ENCODE measurements around the gene ADRM1. TPM values are rescaled to one million over a fixed set of nuclear protein-coding genes. Genes with fewer than 3 reads are reported as not detected.

The ADRM1 gene
- total RNA-seq, 2 experiments from 2014 or later: 154 TPM

- ChIA-PET CTCF (no interaction called here), POLR2A (no interaction called here)
Observed at GRCh38 chr20:62276439-62276838, 26.4 kb upstream of the ADRM1 start.

- CTCF ChIA-PET: no interaction called here
Observed at GRCh38 chr20:62277253-62277652, 25.5 kb upstream of the ADRM1 start.

GRCh38 chr20:62280303-62280702 is 22.5 kb upstream of the ADRM1 start:
- ChIA-PET CTCF (no interaction called here), POLR2A (no interaction called here)

More at GRCh38 chr20:62277253-62277652, 25.5 kb upstream of the ADRM1 start:
- POLR2A ChIA-PET: no interaction called here

DNA sequence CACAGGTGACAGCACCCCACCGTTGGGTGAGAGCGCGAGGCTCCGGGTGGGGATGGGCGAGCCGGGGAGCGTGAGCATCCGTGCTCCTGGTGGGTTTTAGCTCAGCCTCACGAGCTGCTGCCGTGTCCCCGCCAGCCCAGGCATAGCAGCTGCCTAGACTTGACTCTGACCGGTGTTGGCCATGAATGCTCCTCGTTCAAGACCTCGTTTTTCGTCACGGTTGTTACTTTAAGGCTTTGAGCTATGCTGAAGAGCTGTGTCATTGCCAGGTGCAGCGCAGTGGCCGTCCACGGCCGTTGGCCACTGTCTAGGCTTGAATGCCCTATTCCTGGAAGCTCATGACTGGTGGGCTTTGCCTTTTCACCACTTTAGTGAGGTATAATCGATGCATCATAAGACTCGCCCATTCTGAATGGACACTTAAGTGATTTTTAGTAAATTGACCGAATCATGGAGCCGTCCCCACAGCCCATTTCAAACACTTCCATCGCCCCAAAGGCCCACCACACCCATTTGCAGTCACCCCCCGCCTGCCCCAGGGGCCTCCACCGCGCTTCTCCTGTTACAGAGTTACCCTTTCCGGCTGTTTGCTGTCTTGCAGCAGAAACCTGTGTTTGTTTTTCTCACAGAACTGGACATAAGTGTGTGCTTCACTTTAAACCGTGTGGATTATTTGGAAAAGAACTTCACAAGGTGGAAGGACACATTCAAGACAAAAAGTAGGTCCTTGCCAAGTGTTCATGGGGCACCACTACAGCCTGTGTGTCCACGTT is 21.4 kb upstream of the ADRM1 start:
- POLR2A ChIA-PET: no interaction called here
- CTCF ChIA-PET: no interaction called here

DNA sequence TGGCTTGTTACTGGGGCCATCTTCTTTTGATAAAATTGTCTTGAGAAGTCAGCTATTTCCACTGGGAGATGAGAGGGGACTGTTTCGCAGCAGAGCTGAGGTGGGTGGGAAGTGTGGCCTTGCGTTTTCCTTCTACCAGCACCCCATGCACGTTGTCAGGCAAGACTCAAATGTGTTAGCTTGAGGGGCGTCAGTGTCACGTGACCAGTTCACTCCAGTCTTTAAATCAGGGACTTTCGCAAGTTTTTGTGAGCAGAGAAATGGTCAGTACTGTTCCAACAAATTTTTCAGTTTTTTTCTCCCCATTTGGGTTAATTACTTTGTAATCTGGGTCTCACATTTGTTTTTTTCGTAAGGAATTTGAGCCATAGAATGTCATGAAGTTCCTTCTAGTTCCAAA is 20.7 kb upstream of the ADRM1 start:
- ChIA-PET CTCF (no interaction called here), POLR2A (no interaction called here)

DNA sequence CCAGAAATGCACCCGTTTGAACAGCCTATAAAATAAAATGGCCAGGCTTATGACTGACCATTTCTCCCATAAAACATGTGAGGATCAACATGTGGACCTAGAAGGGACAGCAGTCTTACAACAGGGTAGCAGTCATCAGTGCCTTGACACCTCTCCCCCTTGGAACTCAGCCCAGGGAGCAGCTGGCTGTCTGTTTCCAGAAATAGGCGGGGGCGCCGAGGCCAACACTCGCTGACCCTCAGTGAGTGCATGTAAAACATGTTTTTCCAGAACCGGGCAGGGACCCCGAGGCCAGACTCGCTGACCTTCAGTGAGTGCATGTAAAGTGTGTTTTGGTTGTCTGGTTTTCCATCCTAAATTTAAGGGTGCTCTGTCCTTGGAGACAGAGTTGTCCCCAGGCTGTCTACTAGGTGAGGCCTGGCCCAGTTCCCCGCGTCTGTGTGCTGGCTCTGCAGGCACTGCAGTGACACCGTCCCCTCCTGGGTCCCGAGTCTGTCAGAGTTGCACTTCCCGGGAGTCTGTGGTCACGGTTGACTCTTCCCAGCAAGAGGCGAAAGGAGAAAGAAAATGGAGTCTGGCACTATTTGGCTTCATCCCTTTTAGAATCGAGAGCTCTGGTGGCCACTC is 19.8 kb upstream of the ADRM1 start:
- POLR2A ChIA-PET: no interaction called here
- CTCF ChIA-PET: interaction anchor here (1.0 kb wide), 1 partner anchor 100 kb away, joined by 3 read pairs; no protein-coding TSS in a partner anchor

- ChIA-PET CTCF (no interaction called here), POLR2A (no interaction called here)
Observed at GRCh38 chr20:62284448-62284847, 18.3 kb upstream of the ADRM1 start.

DNA sequence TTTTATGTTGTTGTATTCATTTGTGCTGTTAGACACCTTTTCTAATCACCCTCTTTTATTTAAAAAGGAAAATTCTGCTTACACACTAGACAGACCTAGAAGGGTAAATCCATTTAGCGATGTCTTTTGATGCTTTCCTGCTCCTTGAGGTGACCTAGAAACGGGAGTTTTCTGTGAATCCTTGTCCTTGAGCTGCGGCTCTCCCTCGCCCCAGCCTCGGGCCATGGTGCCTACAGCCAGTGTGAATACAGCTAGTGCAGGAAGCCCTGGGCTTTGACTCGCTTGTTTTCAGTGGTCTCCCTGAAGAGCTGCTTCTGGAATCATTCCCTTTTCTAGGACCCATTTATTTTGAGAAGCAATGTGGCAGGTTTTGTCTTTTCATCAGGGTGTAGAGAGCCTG is 17.6 kb upstream of the ADRM1 start:
- POLR2A ChIA-PET: no interaction called here
- CTCF ChIA-PET: no interaction called here

- ChIA-PET CTCF (no interaction called here), POLR2A (no interaction called here)
Observed at GRCh38 chr20:62285722-62286121, 17.1 kb upstream of the ADRM1 start.

GRCh38 chr20:62286493-62287064 is 16.2 kb upstream of the ADRM1 start:
- POLR2A ChIA-PET: no interaction called here
- CTCF ChIA-PET: no interaction called here

- CTCF ChIA-PET: no interaction called here
- POLR2A ChIA-PET: no interaction called here
Observed at GRCh38 chr20:62287129-62287528, 15.7 kb upstream of the ADRM1 start.

DNA sequence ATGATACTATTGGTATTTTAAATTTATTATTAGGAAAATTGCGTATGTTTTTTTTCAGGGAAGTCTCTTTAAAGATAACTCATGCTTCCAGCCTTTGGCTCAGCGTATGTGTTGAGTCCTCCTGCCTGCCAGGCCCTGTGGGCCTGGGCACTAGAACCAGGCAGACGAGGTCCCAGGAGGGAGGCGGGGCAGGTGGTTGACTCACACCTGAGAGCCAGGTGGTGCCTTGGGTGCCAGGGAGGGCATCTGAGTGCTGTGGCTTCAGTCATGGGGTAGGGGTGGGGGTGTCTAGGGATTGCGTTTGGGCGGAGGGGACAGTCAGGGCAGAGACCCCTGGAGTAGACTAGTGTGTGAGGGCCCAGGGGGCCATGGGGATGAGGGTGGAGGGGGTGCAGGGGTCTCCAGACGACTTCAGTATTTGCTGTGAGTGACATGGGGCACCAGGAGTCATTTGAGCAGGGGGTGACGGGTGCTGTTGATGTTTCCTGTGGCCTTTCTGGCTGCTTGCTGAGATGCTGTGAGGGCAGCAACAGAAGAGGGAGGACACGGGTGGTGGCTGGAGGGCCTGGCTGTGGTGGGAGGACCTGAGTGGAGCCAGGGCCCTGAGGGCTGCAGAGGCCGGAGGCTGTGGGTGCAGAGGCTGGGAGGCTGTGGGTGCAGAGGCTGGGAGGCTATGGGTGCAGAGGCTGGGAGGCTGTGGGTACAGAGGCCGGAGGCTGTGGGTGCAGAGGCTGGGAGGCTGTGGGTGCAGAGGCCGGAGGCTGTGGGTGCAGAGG is 14.8 kb upstream of the ADRM1 start:
- CTCF ChIA-PET: no interaction called here

GRCh38 chr20:62288535-62289105 is 14.2 kb upstream of the ADRM1 start:
- ChIA-PET POLR2A (no interaction called here), CTCF (no interaction called here)

More for the DNA sequence above, 14.8 kb upstream of the ADRM1 start:
- POLR2A ChIA-PET: no interaction called here

DNA sequence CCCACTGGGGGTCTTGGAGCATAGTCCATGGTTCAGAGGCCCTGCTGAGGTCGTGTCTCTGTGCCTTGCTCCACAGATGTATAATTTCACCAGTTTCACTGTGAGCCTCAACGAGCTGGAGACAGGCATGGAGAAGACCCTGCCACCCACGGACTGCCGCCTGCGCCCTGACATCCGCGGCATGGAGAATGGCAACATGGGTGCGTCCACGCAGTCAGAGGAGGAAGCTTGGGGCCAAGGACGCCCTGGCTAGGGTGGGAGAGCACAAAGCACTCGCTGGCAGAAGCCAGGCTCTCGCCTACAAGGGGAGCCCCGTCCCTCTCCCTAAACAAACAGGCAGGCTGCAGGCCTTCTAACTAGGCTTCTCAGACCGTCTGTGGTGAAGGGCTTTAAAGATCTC is 13.7 kb upstream of the ADRM1 start:
- ChIA-PET CTCF (no interaction called here), POLR2A (no interaction called here)

DNA sequence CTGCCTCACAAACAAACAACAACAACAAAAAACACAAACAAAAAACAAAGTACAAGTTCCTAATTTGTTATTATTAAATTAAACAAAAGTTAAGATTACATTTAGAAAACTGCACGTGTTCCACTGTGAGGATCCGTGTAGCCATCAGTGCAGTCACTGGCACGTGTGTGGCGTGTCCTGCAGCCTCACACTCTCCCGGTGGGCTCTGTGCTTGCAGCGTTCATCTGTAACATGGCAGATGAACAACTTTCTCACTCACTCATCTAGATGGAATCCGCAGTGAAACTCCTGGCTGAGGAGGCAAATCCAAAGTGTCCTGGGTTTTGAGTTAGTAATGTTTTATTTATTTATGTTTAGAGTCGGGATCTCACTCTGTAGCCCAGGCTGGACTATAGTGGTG is 12.9 kb upstream of the ADRM1 start:
- POLR2A ChIA-PET: no interaction called here
- CTCF ChIA-PET: no interaction called here

- POLR2A ChIA-PET: no interaction called here
- CTCF ChIA-PET: interaction anchor here (1.1 kb wide), 1 partner anchor 10 kb away, joined by 4 read pairs; no protein-coding TSS in a partner anchor
Observed at GRCh38 chr20:62291251-62292066, 11.3 kb upstream of the ADRM1 start.

DNA sequence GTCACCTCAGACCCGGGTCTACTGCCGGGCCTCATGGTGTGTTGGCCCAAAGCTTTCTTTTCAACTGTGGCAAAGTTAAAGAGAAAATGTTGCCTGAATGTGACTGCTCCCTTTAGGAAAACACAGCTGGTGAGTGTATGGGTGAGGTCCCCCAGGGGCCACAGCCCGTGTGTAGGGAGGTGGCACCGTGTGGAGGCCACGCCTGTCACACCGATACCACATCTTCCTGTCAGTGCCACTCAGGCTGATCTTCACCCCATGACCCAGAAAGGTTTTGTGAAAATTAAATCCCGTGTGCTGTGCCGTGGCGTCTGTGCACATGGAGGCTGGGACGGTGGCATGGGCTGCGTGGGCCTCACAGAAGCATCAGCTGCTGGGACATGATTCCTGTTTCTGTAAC is 10.7 kb upstream of the ADRM1 start:
- CTCF ChIA-PET: interaction anchor here (1.1 kb wide), 1 partner anchor 9 kb away, joined by 4 read pairs; no protein-coding TSS in a partner anchor

DNA sequence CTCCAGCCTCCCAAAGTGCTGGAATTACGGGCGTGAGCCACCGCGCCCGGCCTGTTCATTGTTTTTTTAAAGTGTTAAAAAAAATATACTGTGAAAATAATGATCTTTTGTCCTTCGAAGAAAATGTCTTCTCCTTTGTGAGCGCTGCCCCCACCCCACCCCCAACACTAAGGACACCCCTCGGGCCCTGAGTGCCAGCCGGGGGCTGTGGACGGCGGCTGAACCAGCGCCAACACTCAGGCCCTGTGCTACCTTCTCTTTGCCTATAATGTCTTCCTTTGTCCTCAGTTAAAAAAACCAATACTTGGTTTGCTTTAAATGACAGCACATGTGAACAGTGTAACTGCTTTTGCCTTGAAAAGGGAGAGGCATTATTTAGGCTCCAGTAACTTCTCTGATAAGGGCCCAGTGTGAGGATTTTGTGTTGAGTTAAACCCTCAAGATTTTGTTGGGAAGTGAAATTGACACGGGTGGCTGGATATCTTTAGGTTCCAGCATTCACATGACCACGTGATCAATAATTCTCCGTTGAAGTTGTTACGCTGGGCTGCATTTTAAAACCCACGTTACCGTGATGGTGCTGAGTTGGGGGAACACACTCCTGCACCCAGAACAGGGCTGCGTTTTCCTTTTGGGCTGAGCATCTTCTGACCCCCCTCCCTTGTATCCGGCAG is 9.5 kb upstream of the ADRM1 start:
- CTCF ChIA-PET: no interaction called here
- POLR2A ChIA-PET: no interaction called here

More for the DNA sequence above, 10.7 kb upstream of the ADRM1 start:
- POLR2A ChIA-PET: no interaction called here

- POLR2A ChIA-PET: no interaction called here
- CTCF ChIA-PET: no interaction called here
Observed at GRCh38 chr20:62293946-62294345, 8.9 kb upstream of the ADRM1 start.

Measured in activated CD8-positive, alpha-beta memory T cell treated with anti-CD3 and anti-CD28 coated beads for 36 hours (primary cell).